Hindlimb muscle (tissue), 1 donor: ENCODE results near the gene ANKRD66. TPM values are rescaled to one million over a fixed set of nuclear protein-coding genes. Genes with fewer than 3 reads are reported as not detected.

Experiments used
- DNase-seq: peaks from one replicate; pipeline ENCODE4 v3.0.0-alpha.2; 2013
- polyA plus RNA-seq: library from polyadenylated mRNA; unstranded; fragments of 120-200 nt; gene quantifications from one replicate; pipeline ENCODE4 v1.2.1, GENCODE V29; 2013; ENCODE audit not compliant: insufficient read length

Gene ANKRD66
- polyA plus RNA-seq, 1 donor, result 0.61 TPM

GRCh38 chr6:46790355-46790874 lies 43.7 kb downstream of the ANKRD66 start:
- DNase-seq, result no peak

- no peak for DNase-seq
These were observed 45.9 kb downstream of the ANKRD66 start for GRCh38 chr6:46792635-46793034.

GRCh38 chr6:46793138-46793537 lies 46.4 kb downstream of the ANKRD66 start, which contains the start of gene MEP1A:
TSS of gene MEP1A (plus strand) at chr6:46793389. CDS start at chr6:46793399, 10 bp downstream.
- DNase-seq, result no peak

- no peak for DNase-seq
These were observed 47.3 kb downstream of the ANKRD66 start for GRCh38 chr6:46794068-46794467.

GRCh38 chr6:46795816-46796215 lies 49.1 kb downstream of the ANKRD66 start:
- DNase-seq, result no peak

GRCh38 chr6:46796848-46797580 lies 50.3 kb downstream of the ANKRD66 start:
- no peak for DNase-seq

- no peak for DNase-seq
These were observed 52.9 kb downstream of the ANKRD66 start for GRCh38 chr6:46799657-46800056.

- DNase-seq, result no peak
These were observed 62.1 kb downstream of the ANKRD66 start for GRCh38 chr6:46808806-46809205.

Other genes starting within 250 kb of the ANKRD66 start
- gene CYP39A1, start 94.1 kb upstream of the ANKRD66 start, polyA plus RNA-seq, result 1.5 TPM
- gene SLC25A27, start 94.0 kb upstream of the ANKRD66 start, polyA plus RNA-seq, result 18.8 TPM
- gene TDRD6, start 59.0 kb upstream of the ANKRD66 start, polyA plus RNA-seq, result 0.76 TPM
- gene PLA2G7, start 11.6 kb upstream of the ANKRD66 start, polyA plus RNA-seq, result 4.7 TPM
- gene MEP1A, start 46.5 kb downstream of the ANKRD66 start, polyA plus RNA-seq, result not detected
- 28.9 TPM for gene ADGRF5, start 175.0 kb downstream of the ANKRD66 start, polyA plus RNA-seq